OCI-LY1 (cell line): ENCODE data around the gene ZNF862.

Source experiments
- H2AFZ ChIP-seq: fragments of 200-600 bp; sonication (generic), shearing (Covaris generic); 2 replicates; pipeline ENCODE4 v1.6.0; 2014; ENCODE audit warnings: antibody characterized with exemption, mild to moderate bottlenecking, low read length
- H3F3A ChIP-seq: fragments of 200-600 bp; sonication (generic), shearing (Covaris generic); 2 replicates; pipeline ENCODE4 v1.6.0; 2014; ENCODE audit warnings: mild to moderate bottlenecking, antibody characterized with exemption, low read length, moderate library complexity; ENCODE audit not compliant: insufficient read depth
- H3K27ac ChIP-seq: fragments of 200-600 bp; sonication (generic); 2 replicates; pipeline ENCODE4 v1.5.1; 2014; ENCODE audit warnings: low read length, mixed run types, mild to moderate bottlenecking, low read depth; ENCODE audit not compliant: poor library complexity, severe bottlenecking
- H3K27me3 ChIP-seq: fragments of 200-600 bp; sonication (generic); 2 replicates; pipeline ENCODE4 v1.6.0; 2014; ENCODE audit warnings: antibody characterized with exemption, mild to moderate bottlenecking, low read length, moderate library complexity; ENCODE audit not compliant: insufficient read depth
- H3K36me3 ChIP-seq: fragments of 200-600 bp; sonication (generic); 2 replicates; pipeline ENCODE4 v1.6.1; 2014; ENCODE audit warnings: mild to moderate bottlenecking, antibody characterized with exemption, low read length, moderate library complexity, mixed read lengths; ENCODE audit not compliant: insufficient read depth
- H3K4me1 ChIP-seq: fragments of 200-600 bp; sonication (generic); 2 replicates; pipeline ENCODE4 v1.5.1; 2014; ENCODE audit warnings: mild to moderate bottlenecking, low read length, moderate library complexity; ENCODE audit not compliant: insufficient read depth, severe bottlenecking
- H3K4me2 ChIP-seq: fragments of 200-600 bp; sonication (generic), shearing (Covaris generic); 2 replicates; pipeline ENCODE4 v1.6.1; 2014; ENCODE audit warnings: low read length
- H3K4me3 ChIP-seq: fragments of 200-600 bp; sonication (generic); 2 replicates; pipeline ENCODE4 v1.5.1; 2014; ENCODE audit warnings: low read length, low read depth, mild to moderate bottlenecking, mixed read lengths; ENCODE audit not compliant: poor library complexity, severe bottlenecking
- H3K79me2 ChIP-seq: fragments of 200-600 bp; shearing (Covaris generic); 2 replicates; pipeline ENCODE4 v1.6.1; 2016; ENCODE audit warnings: mixed run types, low read length, mixed read lengths; ENCODE audit not compliant: insufficient read depth
- H3K9ac ChIP-seq: fragments of 200-600 bp; sonication (generic), shearing (Covaris generic); 2 replicates; pipeline ENCODE4 v1.6.1; 2014; ENCODE audit warnings: mild to moderate bottlenecking, low read length, mixed read lengths
- H3K9me2 ChIP-seq: fragments of 200-600 bp; sonication (generic), shearing (Covaris generic); 2 replicates; pipeline ENCODE4 v1.6.1; 2014; ENCODE audit warnings: low read depth, mild to moderate bottlenecking, low read length, mixed read lengths
- H3K9me3 ChIP-seq: fragments of 200-600 bp; shearing (Covaris generic); 2 replicates; pipeline ENCODE4 v1.6.1; 2014; ENCODE audit warnings: low read length, mixed read lengths
- H4K20me1 ChIP-seq: fragments of 200-600 bp; sonication (generic), shearing (Covaris generic); 2 replicates; pipeline ENCODE4 v1.6.0; 2016; ENCODE audit warnings: mild to moderate bottlenecking, low read length; ENCODE audit not compliant: insufficient read depth
- EZH2 ChIP-seq: fragments of 200-600 bp; sonication (generic), shearing (Covaris generic); IDR thresholded peaks from 2 replicates; pipeline ENCODE4 v1.8.0; 2017; ENCODE audit warnings: borderline replicate concordance, mixed run types, mild to moderate bottlenecking, antibody characterized with exemption, low read length, moderate library complexity, mixed read lengths
- TF ChIP-seq, protein P1 (sequence below): fragments of 200-600 bp; sonication (generic), shearing (Covaris generic); IDR thresholded peaks from 2 replicates; pipeline ENCODE4 v1.5.1; 2017; ENCODE audit warnings: mild to moderate bottlenecking, antibody characterized with exemption, low read length, moderate library complexity, mixed read lengths

Gene ZNF862

DNA sequence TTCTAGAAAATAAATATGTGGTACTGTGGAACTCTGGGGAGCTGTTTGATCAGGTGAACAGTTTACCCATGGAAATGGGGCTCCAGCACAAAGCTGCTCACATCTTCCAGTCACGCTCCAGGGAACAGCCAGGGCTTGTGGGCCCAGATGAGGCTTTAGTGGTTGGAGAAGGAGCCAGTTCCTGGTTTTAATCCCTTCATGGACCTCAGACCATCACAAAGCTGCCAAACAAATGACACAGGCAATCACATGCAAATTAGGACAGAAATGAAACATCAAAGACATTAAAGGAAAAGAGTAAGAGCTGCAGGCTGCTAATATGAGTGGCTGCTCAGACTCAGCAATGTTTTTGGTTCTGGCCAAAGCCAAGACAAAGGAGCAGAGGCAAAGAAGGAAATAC is 33.4 kb downstream of the ZNF862 start:
- H3K9me3 ChIP-seq, result no peaks in the 10 kb centered on the region
- H3F3A ChIP-seq, result no peaks in the 10 kb centered on the region
- H2AFZ ChIP-seq, result no peak overlapping the region
- H3K27ac ChIP-seq, result peak overlapping the region; percentile 62
- no peaks in the 10 kb centered on the region for H3K79me2 ChIP-seq
- H3K27me3 ChIP-seq, result no peaks in the 10 kb centered on the region
- no peak overlapping the region for H3K9ac ChIP-seq
- H4K20me1 ChIP-seq, result no peaks in the 10 kb centered on the region
- H3K4me2 ChIP-seq, result no peak overlapping the region; the same call in 1 of the 2 replicates
- no peaks in the 10 kb centered on the region for H3K9me2 ChIP-seq
- TF ChIP-seq EZH2, result no peak
- TF ChIP-seq, protein P1, sequence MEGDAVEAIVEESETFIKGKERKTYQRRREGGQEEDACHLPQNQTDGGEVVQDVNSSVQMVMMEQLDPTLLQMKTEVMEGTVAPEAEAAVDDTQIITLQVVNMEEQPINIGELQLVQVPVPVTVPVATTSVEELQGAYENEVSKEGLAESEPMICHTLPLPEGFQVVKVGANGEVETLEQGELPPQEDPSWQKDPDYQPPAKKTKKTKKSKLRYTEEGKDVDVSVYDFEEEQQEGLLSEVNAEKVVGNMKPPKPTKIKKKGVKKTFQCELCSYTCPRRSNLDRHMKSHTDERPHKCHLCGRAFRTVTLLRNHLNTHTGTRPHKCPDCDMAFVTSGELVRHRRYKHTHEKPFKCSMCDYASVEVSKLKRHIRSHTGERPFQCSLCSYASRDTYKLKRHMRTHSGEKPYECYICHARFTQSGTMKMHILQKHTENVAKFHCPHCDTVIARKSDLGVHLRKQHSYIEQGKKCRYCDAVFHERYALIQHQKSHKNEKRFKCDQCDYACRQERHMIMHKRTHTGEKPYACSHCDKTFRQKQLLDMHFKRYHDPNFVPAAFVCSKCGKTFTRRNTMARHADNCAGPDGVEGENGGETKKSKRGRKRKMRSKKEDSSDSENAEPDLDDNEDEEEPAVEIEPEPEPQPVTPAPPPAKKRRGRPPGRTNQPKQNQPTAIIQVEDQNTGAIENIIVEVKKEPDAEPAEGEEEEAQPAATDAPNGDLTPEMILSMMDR, result no peak
- H3K4me1 ChIP-seq, result peaks cover 52% of the 10 kb centered on the region
- no peak overlapping the region for H3K4me3 ChIP-seq
- H3K36me3 ChIP-seq, result no peaks in the 10 kb centered on the region

DNA sequence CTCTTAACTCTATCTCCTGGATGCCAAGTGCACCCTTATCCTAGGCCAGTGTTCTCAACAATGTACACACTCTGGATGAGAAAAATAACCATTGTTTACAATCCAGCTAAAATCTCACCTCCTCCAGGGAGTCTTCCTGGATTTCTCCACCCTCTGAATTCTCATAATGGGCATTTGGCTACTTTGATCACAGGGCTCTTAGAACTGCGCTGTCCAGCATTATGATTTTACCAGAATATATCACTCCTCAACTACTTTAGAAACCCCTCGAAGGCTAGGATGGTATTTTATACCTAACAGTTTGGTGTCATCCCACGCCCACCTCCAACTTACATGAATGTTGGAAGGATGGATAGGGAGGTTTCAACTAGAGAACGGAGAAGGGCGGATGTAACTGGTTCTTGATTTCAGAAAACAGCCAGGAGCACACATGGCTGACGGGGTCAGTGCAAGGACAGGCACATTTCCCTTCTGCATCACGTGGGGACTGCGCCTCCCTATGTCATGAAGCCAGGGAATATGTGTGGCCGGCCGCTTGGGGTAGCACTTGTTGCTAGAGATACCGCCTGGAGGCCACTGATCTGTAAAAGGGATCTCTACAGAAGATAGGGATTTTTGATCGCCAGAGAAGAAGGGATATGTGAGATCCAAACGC is 34.4 kb downstream of the ZNF862 start:
- Histone ChIP-seq H3K27me3 (no peaks in the 10 kb centered on the region), H3K9ac (peak overlapping the region; percentile 65; the same call in 1 of the 2 replicates), H3F3A (no peaks in the 10 kb centered on the region), H4K20me1 (no peaks in the 10 kb centered on the region), H3K4me3 (peak overlapping the region; percentile 77), H3K79me2 (no peaks in the 10 kb centered on the region), H3K4me2 (peak overlapping the region; percentile 86), H3K27ac (no peak overlapping the region), H3K4me1 (peaks cover 52% of the 10 kb centered on the region), H3K36me3 (no peaks in the 10 kb centered on the region), H3K9me2 (no peaks in the 10 kb centered on the region), H2AFZ (no peak overlapping the region), H3K9me3 (no peaks in the 10 kb centered on the region)
- TF ChIP-seq, protein P1, result 0 out of 2 replicates have a peak, but pooled peaks have one; percentile 20
- no peak for TF ChIP-seq EZH2

DNA sequence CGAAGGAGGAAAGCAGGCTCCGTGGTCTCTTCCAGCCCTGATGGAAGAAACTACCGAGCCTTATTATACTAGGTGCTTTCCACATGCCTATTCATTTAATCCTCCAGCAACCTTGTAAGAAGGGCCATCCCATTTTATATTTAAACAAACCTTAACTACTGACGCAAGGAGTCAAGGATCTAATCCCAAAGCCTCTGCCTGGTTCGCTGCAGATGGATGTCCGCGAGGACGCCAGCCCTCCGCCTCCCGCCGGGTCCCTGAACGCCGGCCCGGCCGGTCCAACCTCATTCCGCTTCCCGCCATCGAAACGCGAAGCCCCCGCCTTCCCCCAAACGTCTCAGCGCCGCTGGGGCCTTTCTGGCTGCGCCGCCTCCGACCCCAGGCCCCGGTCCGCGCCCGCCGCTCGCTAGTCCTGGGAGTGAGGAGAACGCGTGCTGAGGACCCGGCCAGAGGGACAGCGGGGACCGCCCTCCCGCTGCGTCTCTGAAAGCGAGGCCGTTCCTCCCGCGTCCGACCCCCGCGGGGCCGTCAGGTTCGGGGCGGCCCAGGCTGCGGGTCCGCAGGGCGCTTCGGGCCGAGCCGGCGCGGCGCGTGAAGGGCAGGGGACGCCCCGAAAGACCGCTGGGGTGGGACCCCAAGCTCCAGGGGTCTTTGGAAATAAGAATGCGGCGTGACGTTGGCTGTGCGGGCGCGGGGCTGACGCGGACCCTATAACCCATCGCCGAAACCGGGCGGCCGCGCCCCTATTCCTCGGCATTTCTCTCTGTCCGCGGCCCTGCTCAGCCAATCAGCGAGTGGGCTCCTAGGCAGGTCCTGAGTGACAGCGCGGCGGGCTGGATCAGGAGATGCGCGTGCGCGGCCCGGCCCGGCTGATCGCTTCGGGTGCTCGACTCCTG is 35.1 kb downstream of the ZNF862 start, which contains the start of gene ATP6V0E2:
TSS of gene ATP6V0E2 (plus strand) at position 896 of the 896 bp plus-strand sequence. CDS start 97 bp downstream, outside the sequence.
- Histone ChIP-seq H2AFZ (peak within 1 kb of the TSS; percentile 45; the same call in 1 of the 2 replicates), H3K9me2 (no peaks in the 10 kb centered on the region), H3K36me3 (peaks cover 4% of the 10 kb centered on the region; the same call in 1 of the 2 replicates), H3F3A (no peaks in the 10 kb centered on the region), H3K4me2 (peak within 1 kb of the TSS; percentile 86), H3K9ac (peak within 1 kb of the TSS; percentile 70), H3K79me2 (no peaks in the 10 kb centered on the region), H3K27ac (no peak within 1 kb of the TSS), H3K9me3 (no peaks in the 10 kb centered on the region), H4K20me1 (no peaks in the 10 kb centered on the region), H3K27me3 (no peaks in the 10 kb centered on the region), H3K4me3 (peak within 1 kb of the TSS; percentile 77), H3K4me1 (peaks cover 50% of the 10 kb centered on the region)
- TF ChIP-seq, protein P1, result no peak
- no peak for TF ChIP-seq EZH2
